NCI-H146 treated with DMSO at 0.1 percent for 48 hours (cell line): ENCODE measurements around the gene SPEG.

Experiments used
- DNase-seq: peaks from one replicate; lab custom pipeline; 2025; ENCODE audit not compliant: unreplicated experiment; lab: John Stamatoyannopoulos, UW

The SPEG gene

DNA sequence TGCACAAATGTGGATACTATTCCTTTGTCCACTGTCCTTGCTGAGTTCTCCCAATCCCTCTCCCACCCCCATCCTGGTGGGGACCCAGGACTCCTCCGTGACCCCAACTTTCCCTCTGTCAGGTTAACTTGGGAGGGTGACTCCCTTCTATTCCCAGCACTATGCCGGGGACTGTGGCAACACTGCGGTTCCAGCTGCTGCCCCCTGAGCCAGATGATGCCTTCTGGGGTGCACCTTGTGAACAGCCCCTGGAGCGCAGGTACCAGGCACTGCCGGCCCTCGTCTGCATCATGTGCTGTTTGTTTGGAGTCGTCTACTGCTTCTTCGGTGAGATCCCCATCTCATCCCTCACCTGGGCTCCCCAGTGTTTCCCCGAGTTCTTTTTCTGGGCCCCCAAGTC lies 109.9 kb downstream of the SPEG start:
- DNase-seq, result no peak

DNA sequence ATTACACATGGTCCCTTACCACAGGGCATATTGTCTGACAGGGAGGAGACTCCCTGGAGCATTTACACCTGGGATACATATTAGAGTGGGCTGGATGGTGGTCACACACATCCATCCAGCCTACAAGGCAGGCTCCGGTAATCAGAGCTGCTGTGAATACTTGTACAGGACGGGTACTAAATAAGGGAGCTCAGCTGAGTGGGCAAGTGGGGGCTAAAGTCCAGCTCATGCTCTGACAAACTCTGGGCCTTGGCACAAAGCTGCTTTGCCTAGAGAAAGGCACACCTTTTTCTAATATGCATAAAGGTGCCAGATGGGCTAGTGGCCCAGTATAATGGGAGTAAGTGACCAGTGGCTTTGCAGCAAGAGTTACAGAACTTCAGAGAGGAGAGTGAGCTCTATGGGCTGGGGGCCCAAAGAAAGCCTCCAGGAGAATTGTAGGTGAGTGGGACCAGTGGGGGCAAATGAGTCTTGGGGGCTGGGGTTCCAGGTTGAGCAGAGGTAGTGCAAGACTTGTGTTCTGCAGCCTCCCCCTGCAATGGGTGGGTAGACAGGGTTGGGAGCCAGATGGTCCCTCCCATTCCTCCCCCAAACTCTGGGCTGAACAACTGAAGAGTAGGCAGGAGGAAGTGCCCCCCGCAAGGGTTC lies 110.8 kb downstream of the SPEG start:
- no peak for DNase-seq

- DNase-seq, result no peak
These were observed 111.3 kb downstream of the SPEG start for GRCh38 chr2:219545943-219546352.

DNA sequence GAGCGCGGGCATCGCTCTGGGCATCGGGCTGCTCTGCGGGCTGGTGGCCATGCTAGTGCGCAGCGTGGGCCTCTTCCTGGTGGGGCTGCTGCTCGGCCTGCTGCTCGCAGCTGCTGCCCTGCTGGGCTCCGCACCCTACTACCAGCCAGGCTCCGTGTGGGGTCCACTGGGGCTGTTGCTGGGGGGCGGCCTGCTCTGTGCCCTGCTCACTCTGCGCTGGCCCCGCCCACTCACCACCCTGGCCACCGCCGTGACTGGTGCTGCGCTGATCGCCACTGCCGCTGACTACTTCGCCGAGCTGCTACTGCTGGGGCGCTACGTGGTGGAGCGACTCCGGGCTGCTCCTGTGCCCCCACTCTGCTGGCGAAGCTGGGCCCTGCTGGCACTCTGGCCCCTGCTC lies 113.0 kb downstream of the SPEG start:
- no peak for DNase-seq
